Karpas-422 (cell line): ENCODE measurements around the gene ZNF581. TPM values are rescaled to one million over a fixed set of nuclear protein-coding genes. Genes with fewer than 3 reads are reported as not detected.
A peak's percentile ranks its signal among the peaks of the same experiment; 100 is the strongest.

Experiments used
- DNase-seq: peaks from one replicate; pipeline ENCODE4 v3.0.0-alpha.2; 2015
- H2AFZ ChIP-seq: fragments of 200-600 bp; sonication (generic); 2 replicates; pipeline ENCODE4 v1.6.1; 2014; ENCODE audit warnings: antibody characterized with exemption, low read length, mixed read lengths
- H3K27ac ChIP-seq: fragments of 200-600 bp; sonication (generic); 2 replicates; pipeline ENCODE4 v1.5.1; 2014; ENCODE audit warnings: mild to moderate bottlenecking, low read length, moderate library complexity
- H3K27me3 ChIP-seq: fragments of 200-600 bp; sonication (generic); 2 replicates; pipeline ENCODE4 v1.6.1; 2014; ENCODE audit warnings: low read length, mixed read lengths
- H3K36me3 ChIP-seq: fragments of 200-600 bp; sonication (generic); 2 replicates; pipeline ENCODE4 v1.6.1; 2014; ENCODE audit warnings: low read length, mixed read lengths; ENCODE audit not compliant: insufficient read depth
- H3K4me1 ChIP-seq: fragments of 200-600 bp; sonication (generic); 2 replicates; pipeline ENCODE4 v1.6.1; 2014; ENCODE audit warnings: mild to moderate bottlenecking, low read length, mixed read lengths
- H3K4me2 ChIP-seq: fragments of 200-600 bp; sonication (generic); 2 replicates; pipeline ENCODE4 v1.6.1; 2014; ENCODE audit warnings: low read length, low read depth, mild to moderate bottlenecking; ENCODE audit not compliant: poor library complexity, severe bottlenecking
- H3K4me3 ChIP-seq: fragments of 200-600 bp; sonication (generic); 2 replicates; pipeline ENCODE4 v1.5.1; 2014; ENCODE audit warnings: mild to moderate bottlenecking, antibody characterized with exemption, low read length, mixed read lengths
- H3K79me2 ChIP-seq: fragments of 200-600 bp; sonication (generic); 2 replicates; pipeline ENCODE4 v1.6.1; 2014; ENCODE audit warnings: mild to moderate bottlenecking, low read length, mixed read lengths
- H3K9ac ChIP-seq: fragments of 200-600 bp; sonication (generic); 2 replicates; pipeline ENCODE4 v1.6.0; 2014; ENCODE audit warnings: low read length
- H3K9me2 ChIP-seq: fragments of 200-600 bp; sonication (generic), shearing (Covaris generic); replicated peaks from 2 replicates; pipeline ENCODE4 v1.6.0; 2014; ENCODE audit warnings: mild to moderate bottlenecking, low read length, moderate library complexity; ENCODE audit not compliant: insufficient read depth
- H3K9me3 ChIP-seq: fragments of 300-700, 200-600 bp; sonication (generic); 2 replicates; pipeline ENCODE4 v1.6.1; 2014; ENCODE audit warnings: low read length, mixed read lengths
- H4K20me1 ChIP-seq: fragments of 200-600 bp; sonication (generic); 2 replicates; pipeline ENCODE4 v1.6.1; 2014; ENCODE audit warnings: mild to moderate bottlenecking, antibody characterized with exemption, low read length, low read depth; ENCODE audit not compliant: insufficient read depth
- total RNA-seq: library from RNA; depleted of rRNA; stranded (reverse); fragments of >200 nt; shearing (Covaris generic); gene quantifications from 2 replicates; pipeline ENCODE4 v1.2.3, GENCODE V29; 2014; ENCODE audit warnings: low replicate concordance

The ZNF581 gene
- total RNA-seq, 1 experiment from 2014 or later = 119 TPM

GRCh38 chr19:55650602-55651230, 7.3 kb downstream of the ZNF581 start:
- no peaks in the 10 kb centered on the region for H3K27me3 ChIP-seq
- H4K20me1 ChIP-seq = 0 out of 2 replicates have a peak, but pooled peaks cover under 1% of the 10 kb centered on the region
- peaks cover 3% of the 10 kb centered on the region; the same call in 1 of the 2 replicates for H3K36me3 ChIP-seq
- peaks cover 24% of the 10 kb centered on the region for H3K79me2 ChIP-seq
- no peak overlapping the region for H3K4me3 ChIP-seq
- H3K4me2 ChIP-seq = no peak overlapping the region
- peaks cover 36% of the 10 kb centered on the region for H3K4me1 ChIP-seq
- no peak overlapping the region for H3K9ac ChIP-seq
- H3K9me3 ChIP-seq = no peaks in the 10 kb centered on the region
- H2AFZ ChIP-seq = no peak overlapping the region
- no peaks in the 10 kb centered on the region for H3K9me2 ChIP-seq
- H3K27ac ChIP-seq = no peak overlapping the region
- DNase-seq = no peak

GRCh38 chr19:55651236-55651635, 7.8 kb downstream of the ZNF581 start:
- no peaks in the 10 kb centered on the region for H3K9me2 ChIP-seq
- no peak overlapping the region for H3K4me2 ChIP-seq
- H3K9me3 ChIP-seq = no peaks in the 10 kb centered on the region
- H3K27ac ChIP-seq = no peak overlapping the region
- H3K79me2 ChIP-seq = peaks cover 28% of the 10 kb centered on the region
- peaks cover 32% of the 10 kb centered on the region for H3K4me1 ChIP-seq
- H3K36me3 ChIP-seq = peaks cover 7% of the 10 kb centered on the region; the same call in 1 of the 2 replicates
- H4K20me1 ChIP-seq = peaks cover 5% of the 10 kb centered on the region
- no peaks in the 10 kb centered on the region for H3K27me3 ChIP-seq
- no peak overlapping the region for H3K9ac ChIP-seq
- no peak overlapping the region for H2AFZ ChIP-seq
- no peak for DNase-seq
- H3K4me3 ChIP-seq = no peak overlapping the region

- H3K4me2 ChIP-seq = peak overlapping the region; percentile 89
Measured at GRCh38 chr19:55652311-55653128, 9.1 kb downstream of the ZNF581 start.

GRCh38 chr19:55653651-55654322, 10.3 kb downstream of the ZNF581 start:
- Histone ChIP-seq H3K79me2 (peaks cover 46% of the 10 kb centered on the region), H4K20me1 (peaks cover 31% of the 10 kb centered on the region), H2AFZ (no peak overlapping the region), H3K9me2 (no peaks in the 10 kb centered on the region), H3K27ac (peak overlapping the region; percentile 95), H3K9ac (peak overlapping the region; percentile 95), H3K4me3 (peak overlapping the region; percentile 72), H3K9me3 (no peaks in the 10 kb centered on the region), H3K27me3 (no peaks in the 10 kb centered on the region), H3K4me1 (peaks cover 37% of the 10 kb centered on the region), H3K4me2 (peak overlapping the region; percentile 89), H3K36me3 (peaks cover 31% of the 10 kb centered on the region)
- DNase-seq = peak; percentile 100

More at GRCh38 chr19:55652311-55653128, 9.1 kb downstream of the ZNF581 start:
- no peak for DNase-seq
- H3K4me1 ChIP-seq = peaks cover 32% of the 10 kb centered on the region
- H4K20me1 ChIP-seq = peaks cover 18% of the 10 kb centered on the region
- no peaks in the 10 kb centered on the region for H3K9me3 ChIP-seq
- no peak overlapping the region for H3K4me3 ChIP-seq
- H3K79me2 ChIP-seq = peaks cover 41% of the 10 kb centered on the region
- no peak overlapping the region for H3K9ac ChIP-seq
- H2AFZ ChIP-seq = no peak overlapping the region
- no peaks in the 10 kb centered on the region for H3K27me3 ChIP-seq
- H3K27ac ChIP-seq = no peak overlapping the region
- peaks cover 20% of the 10 kb centered on the region for H3K36me3 ChIP-seq
- no peaks in the 10 kb centered on the region for H3K9me2 ChIP-seq

GRCh38 chr19:55654323-55654867, 10.9 kb downstream of the ZNF581 start:
- Histone ChIP-seq H3K27ac (peak overlapping the region; percentile 95), H3K9me3 (no peaks in the 10 kb centered on the region), H3K9ac (peak overlapping the region; percentile 95), H3K79me2 (peaks cover 46% of the 10 kb centered on the region), H3K27me3 (no peaks in the 10 kb centered on the region), H3K4me3 (peak overlapping the region; percentile 72), H2AFZ (0 out of 2 replicates have a peak overlapping the region, but pooled peaks have one; percentile 53), H3K36me3 (peaks cover 36% of the 10 kb centered on the region), H4K20me1 (peaks cover 37% of the 10 kb centered on the region), H3K4me1 (peaks cover 31% of the 10 kb centered on the region), H3K9me2 (no peaks in the 10 kb centered on the region), H3K4me2 (peak overlapping the region; percentile 89)
- DNase-seq = peak; percentile 100

- Histone ChIP-seq H3K9me2 (no peaks in the 10 kb centered on the region), H3K4me1 (peaks cover 27% of the 10 kb centered on the region), H3K4me3 (peak within 1 kb of the TSS; percentile 78), H3K9me3 (no peaks in the 10 kb centered on the region), H3K79me2 (peaks cover 52% of the 10 kb centered on the region), H2AFZ (0 out of 2 replicates have a peak within 1 kb of the TSS, but pooled peaks have one; percentile 53), H3K27ac (peak within 1 kb of the TSS; percentile 95), H3K27me3 (no peaks in the 10 kb centered on the region), H3K9ac (peak within 1 kb of the TSS; percentile 95), H3K36me3 (peaks cover 41% of the 10 kb centered on the region), H4K20me1 (peaks cover 44% of the 10 kb centered on the region), H3K4me2 (peak within 1 kb of the TSS; percentile 95)
- DNase-seq = peak; percentile 99
Measured at GRCh38 chr19:55654868-55655647, 11.6 kb downstream of the ZNF581 start, which contains the start of gene U2AF2. U2AF2 (plus strand) TSS chr19:55655035; CDS start chr19:55655105, 70 bp downstream.

GRCh38 chr19:55655648-55656040, 12.2 kb downstream of the ZNF581 start:
- Histone ChIP-seq H3K27ac (peak overlapping the region; percentile 95), H3K9me3 (no peaks in the 10 kb centered on the region), H2AFZ (no peak overlapping the region), H3K36me3 (peaks cover 44% of the 10 kb centered on the region), H4K20me1 (peaks cover 50% of the 10 kb centered on the region), H3K27me3 (no peaks in the 10 kb centered on the region), H3K4me2 (peak overlapping the region; percentile 95), H3K79me2 (peaks cover 58% of the 10 kb centered on the region), H3K4me3 (peak overlapping the region; percentile 78), H3K4me1 (peaks cover 27% of the 10 kb centered on the region), H3K9me2 (no peaks in the 10 kb centered on the region), H3K9ac (peak overlapping the region; percentile 86)
- no peak for DNase-seq
